ENCODE measurements around the gene NCBP3.

Gene NCBP3

DNA sequence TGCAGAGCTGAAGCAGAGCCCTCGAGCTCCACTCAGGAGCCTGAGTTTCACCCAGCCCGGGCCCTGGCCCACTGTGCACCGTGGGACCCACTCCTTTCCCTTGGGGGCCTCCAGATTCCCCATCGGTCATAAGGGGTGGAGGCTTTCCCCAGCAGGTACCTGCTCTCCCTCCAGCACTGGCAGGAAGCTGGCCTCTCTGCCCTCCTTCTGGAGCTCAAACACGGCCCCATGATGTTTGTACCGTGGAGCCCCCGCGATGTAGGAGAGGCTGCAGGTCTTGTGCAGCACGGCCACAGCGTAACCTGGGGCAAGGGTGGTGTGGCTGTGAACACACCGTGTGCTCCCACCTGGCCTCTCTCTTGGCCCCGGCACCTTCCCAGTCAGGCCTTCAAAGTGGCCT lies 92.4 kb downstream of the NCBP3 start:
- POLR2A ChIA-PET, result interaction anchor here (0.8 kb wide), 1 partner anchor 30 kb away, joined by 3 read pairs; the partner anchor contains the start of gene HASPIN
- CTCF ChIA-PET, result interaction anchor here (1.1 kb wide), 1 partner anchor 16 kb away, joined by 3 read pairs; no protein-coding TSS in a partner anchor
- no peak for DNase-seq (ENCODE audit: extremely low spot score)
- no peak for TF ChIP-seq FOXM1 (IDR thresholded peaks at IDR 0.05; ENCODE audit: borderline replicate concordance)
- TF ChIP-seq LEF1 (IDR thresholded peaks at IDR 0.05; ENCODE audit: borderline replicate concordance), result no peak
- TF ChIP-seq FOXK2 (IDR thresholded peaks at IDR 0.05), result no peak
- no peak for TF ChIP-seq SP1 (IDR thresholded peaks at IDR 0.05)
- TF ChIP-seq SUZ12 (IDR thresholded peaks at IDR 0.05), result no peak
- no peak for TF ChIP-seq NFRKB (IDR thresholded peaks at IDR 0.05)
- TF ChIP-seq ARNT (IDR thresholded peaks at IDR 0.05), result no peak
- no peak for TF ChIP-seq L3MBTL2 (conservative IDR thresholded peaks at IDR 0.05)
- no peak for TF ChIP-seq TARDBP (IDR thresholded peaks at IDR 0.05)
- TF ChIP-seq BHLHE40 (IDR thresholded peaks at IDR 0.05; ENCODE audit: borderline replicate concordance), result no peak
- no peak for TF ChIP-seq ZNF384 (IDR thresholded peaks at IDR 0.05)
- no peak for TF ChIP-seq HDGF (IDR thresholded peaks at IDR 0.05; ENCODE audit: borderline replicate concordance)
- TF ChIP-seq, protein P1, sequence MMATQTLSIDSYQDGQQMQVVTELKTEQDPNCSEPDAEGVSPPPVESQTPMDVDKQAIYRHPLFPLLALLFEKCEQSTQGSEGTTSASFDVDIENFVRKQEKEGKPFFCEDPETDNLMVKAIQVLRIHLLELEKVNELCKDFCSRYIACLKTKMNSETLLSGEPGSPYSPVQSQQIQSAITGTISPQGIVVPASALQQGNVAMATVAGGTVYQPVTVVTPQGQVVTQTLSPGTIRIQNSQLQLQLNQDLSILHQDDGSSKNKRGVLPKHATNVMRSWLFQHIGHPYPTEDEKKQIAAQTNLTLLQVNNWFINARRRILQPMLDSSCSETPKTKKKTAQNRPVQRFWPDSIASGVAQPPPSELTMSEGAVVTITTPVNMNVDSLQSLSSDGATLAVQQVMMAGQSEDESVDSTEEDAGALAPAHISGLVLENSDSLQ (IDR thresholded peaks at IDR 0.05), result no peak
- no peak for TF ChIP-seq FOXA1 (IDR thresholded peaks at IDR 0.05)
